Measurements from ENCODE around the gene IL12A. TPM values are rescaled to one million over a fixed set of nuclear protein-coding genes. Genes with fewer than 3 reads are reported as not detected.

The IL12A gene
- total RNA-seq, 4 donors from 2014 or later, result not detected

DNA sequence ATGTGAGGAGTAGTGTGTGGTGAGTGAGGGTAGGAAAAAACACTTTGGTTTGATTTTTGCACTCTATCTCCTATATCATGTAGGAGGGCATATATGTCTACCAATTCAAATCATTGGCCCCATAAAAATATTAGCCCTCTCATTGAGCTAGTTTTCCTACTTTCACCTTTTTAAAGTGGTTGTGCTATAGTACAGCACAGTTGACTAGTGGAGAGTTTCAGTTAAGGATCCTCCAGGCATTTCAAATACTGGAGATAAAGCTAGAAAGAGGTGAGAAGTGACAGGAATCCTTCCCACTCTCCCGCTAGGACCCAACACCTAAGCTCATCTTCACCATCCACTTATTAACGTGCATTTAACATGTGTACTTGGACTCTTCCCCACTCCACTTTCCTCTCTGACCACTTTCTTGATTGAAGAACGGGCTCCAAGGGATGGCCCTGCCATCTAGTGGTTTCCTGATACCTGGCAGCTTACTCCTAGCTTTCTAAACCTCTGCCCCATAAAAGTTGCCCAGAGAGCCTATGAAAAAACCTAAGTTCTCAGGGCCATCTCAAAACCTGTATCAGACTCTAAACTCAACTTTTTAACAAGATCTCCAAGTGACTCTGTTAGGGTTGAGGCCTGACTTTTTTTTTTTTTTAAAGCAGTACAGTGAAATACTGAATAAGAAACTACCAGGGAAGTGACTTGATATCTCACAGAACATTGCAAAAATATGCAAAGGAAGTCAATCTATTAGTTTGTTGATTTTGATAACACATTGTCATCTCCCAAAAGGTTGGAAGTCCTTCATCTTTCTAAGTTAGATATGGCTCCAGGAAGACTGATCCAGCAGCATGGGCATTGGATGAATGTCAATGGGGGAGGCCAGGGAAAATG is 17.9 kb downstream of the IL12A start:
- intact Hi-C loops (cut with DNase I; ENCODE audit: low total_unique reads) (loop anchor here (1.0 to 5.0 kb wide), 2 partner anchors 176 to 389 kb away; no protein-coding TSS in a partner anchor), in situ Hi-C loops (cut with MboI; ENCODE audit: low sequenced_read_pairs in 4 of 4) (loop anchor here in 3 of 4 donors (5.0 to 25.0 kb wide), 6 partner anchors 119 to 744 kb away; no protein-coding TSS in a partner anchor)

DNA sequence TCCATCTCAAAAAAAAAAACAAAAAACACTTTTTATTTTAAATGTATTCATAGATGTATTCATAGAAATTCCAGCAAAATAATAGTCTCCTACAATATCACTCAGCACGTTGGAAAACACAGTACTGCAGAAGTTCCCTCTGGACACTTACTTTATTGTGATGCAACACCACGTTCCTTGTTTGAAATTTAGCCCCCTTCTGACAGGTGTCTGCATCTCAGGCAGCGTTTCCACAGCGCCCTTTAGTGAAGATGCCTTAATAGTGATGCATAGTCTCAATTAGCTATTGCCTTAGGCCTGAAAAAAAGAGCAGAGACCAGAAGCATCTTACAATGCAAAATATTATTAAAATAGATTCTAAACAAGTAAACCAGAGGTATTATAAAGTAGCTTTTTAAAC is 20.3 kb downstream of the IL12A start:
- Histone ChIP-seq H3K36me3 (no peaks in the 10 kb centered on the region), H3K27me3 (no peaks in the 10 kb centered on the region), H3K4me1 (no peaks in the 10 kb centered on the region), H3K27ac (no peak overlapping the region), H3K9me3 (no peaks in the 10 kb centered on the region), H3K4me3 (no peak overlapping the region)
- no peak for ATAC-seq
- DNase-seq, result no peak
- intact Hi-C loops (cut with DNase I; ENCODE audit: low total_unique reads), result loop anchor here (5.0 kb wide), 1 partner anchor 392 kb away; no protein-coding TSS in a partner anchor
- no peak for TF ChIP-seq POLR2A (IDR thresholded peaks at IDR 0.05)
- TF ChIP-seq, protein P1, sequence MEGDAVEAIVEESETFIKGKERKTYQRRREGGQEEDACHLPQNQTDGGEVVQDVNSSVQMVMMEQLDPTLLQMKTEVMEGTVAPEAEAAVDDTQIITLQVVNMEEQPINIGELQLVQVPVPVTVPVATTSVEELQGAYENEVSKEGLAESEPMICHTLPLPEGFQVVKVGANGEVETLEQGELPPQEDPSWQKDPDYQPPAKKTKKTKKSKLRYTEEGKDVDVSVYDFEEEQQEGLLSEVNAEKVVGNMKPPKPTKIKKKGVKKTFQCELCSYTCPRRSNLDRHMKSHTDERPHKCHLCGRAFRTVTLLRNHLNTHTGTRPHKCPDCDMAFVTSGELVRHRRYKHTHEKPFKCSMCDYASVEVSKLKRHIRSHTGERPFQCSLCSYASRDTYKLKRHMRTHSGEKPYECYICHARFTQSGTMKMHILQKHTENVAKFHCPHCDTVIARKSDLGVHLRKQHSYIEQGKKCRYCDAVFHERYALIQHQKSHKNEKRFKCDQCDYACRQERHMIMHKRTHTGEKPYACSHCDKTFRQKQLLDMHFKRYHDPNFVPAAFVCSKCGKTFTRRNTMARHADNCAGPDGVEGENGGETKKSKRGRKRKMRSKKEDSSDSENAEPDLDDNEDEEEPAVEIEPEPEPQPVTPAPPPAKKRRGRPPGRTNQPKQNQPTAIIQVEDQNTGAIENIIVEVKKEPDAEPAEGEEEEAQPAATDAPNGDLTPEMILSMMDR (IDR thresholded peaks at IDR 0.05 in 4 of 5, conservative IDR thresholded peaks at IDR 0.05 in 1 of 5), result no peak
- in situ Hi-C loops (cut with MboI; ENCODE audit: low sequenced_read_pairs in 4 of 4), result loop anchor here in 3 of 4 donors (5.0 to 25.0 kb wide), 6 partner anchors 122 to 747 kb away; no protein-coding TSS in a partner anchor

More for the DNA sequence above, 17.9 kb downstream of the IL12A start:
- H3K36me3 ChIP-seq, result no peaks in the 10 kb centered on the region
- ATAC-seq (peak; percentile 86 to 90), DNase-seq (peak; percentile 7 to 27)
- H3K9me3 ChIP-seq, result no peaks in the 10 kb centered on the region
- peaks cover 0 to 4% of the 10 kb centered on the region in 2 donors for H3K4me1 ChIP-seq
- H3K27me3 ChIP-seq, result no peaks in the 10 kb centered on the region
- TF ChIP-seq POLR2A (IDR thresholded peaks at IDR 0.05), result no peak
- TF ChIP-seq, protein P1 (IDR thresholded peaks at IDR 0.05 in 4 of 5, conservative IDR thresholded peaks at IDR 0.05 in 1 of 5), result peak; percentile 62 to 86 (median 68)
- H3K4me3 ChIP-seq, result no peak overlapping the region
- H3K27ac ChIP-seq, result no peak overlapping the region

DNA sequence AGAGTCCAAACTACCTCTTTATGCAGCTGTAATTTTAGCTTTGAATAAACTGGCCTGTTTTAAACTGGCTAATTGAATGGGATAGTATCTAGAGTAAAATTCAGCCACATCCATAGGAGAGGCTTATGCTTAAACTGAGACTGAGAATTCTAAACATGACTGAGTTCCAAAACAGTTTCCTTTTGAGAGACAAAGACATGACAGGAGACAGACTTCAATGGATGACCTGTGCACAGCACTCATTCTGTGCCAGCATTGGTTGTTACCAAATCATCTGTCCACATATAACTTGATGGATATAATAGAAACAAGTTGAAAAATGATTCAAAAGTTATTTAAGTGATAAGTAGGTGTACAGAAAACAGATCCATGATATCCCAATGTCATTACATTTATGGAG is 20.9 kb downstream of the IL12A start:
- ATAC-seq, result no peak
- no peaks in the 10 kb centered on the region for H3K4me1 ChIP-seq
- in situ Hi-C loops (cut with MboI; ENCODE audit: low sequenced_read_pairs in 4 of 4) (loop anchor here in 3 of 4 donors (5.0 to 25.0 kb wide), 6 partner anchors 122 to 747 kb away; no protein-coding TSS in a partner anchor), intact Hi-C loops (cut with DNase I; ENCODE audit: low total_unique reads) (loop anchor here (5.0 kb wide), 1 partner anchor 392 kb away; no protein-coding TSS in a partner anchor)
- DNase-seq, result no peak
- no peaks in the 10 kb centered on the region for H3K27me3 ChIP-seq
- no peaks in the 10 kb centered on the region for H3K36me3 ChIP-seq
- no peak for TF ChIP-seq POLR2A (IDR thresholded peaks at IDR 0.05)
- TF ChIP-seq, protein P1 (IDR thresholded peaks at IDR 0.05 in 4 of 5, conservative IDR thresholded peaks at IDR 0.05 in 1 of 5), result no peak
- H3K4me3 ChIP-seq, result no peak overlapping the region
- H3K9me3 ChIP-seq, result no peaks in the 10 kb centered on the region
- no peak overlapping the region for H3K27ac ChIP-seq

DNA sequence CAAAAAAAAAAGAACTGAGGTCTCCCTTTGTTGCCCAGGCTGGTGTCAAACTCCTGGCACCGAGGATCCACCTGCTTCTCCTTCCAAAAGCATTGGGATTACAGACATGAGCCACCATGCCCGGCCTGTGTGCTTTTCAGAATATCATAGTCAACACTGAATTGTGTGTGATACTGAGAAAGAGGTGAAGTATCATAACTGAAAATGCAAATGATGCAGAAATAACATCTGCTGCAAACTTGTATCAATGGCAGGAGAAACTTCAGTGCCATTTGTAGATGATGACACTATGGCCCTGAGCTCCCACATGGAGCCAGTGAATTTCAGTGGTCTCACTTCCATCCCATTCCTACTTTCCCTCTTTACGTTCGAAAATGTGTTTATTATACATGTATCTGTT is 21.9 kb downstream of the IL12A start:
- intact Hi-C loops (cut with DNase I; ENCODE audit: low total_unique reads), result no loop called here
- no peak for ATAC-seq
- in situ Hi-C loops (cut with MboI; ENCODE audit: low sequenced_read_pairs in 4 of 4), result loop anchor here in 2 of 4 donors (25.0 kb wide), 2 partner anchors 123 to 748 kb away; no protein-coding TSS in a partner anchor

More for the DNA sequence above, 21.9 kb downstream of the IL12A start:
- H3K27me3 ChIP-seq, result no peaks in the 10 kb centered on the region
- H3K9me3 ChIP-seq, result no peaks in the 10 kb centered on the region
- no peak for DNase-seq
- H3K36me3 ChIP-seq, result no peaks in the 10 kb centered on the region
- H3K27ac ChIP-seq, result no peak overlapping the region
- H3K4me1 ChIP-seq, result no peaks in the 10 kb centered on the region
- no peak for TF ChIP-seq POLR2A (IDR thresholded peaks at IDR 0.05)
- TF ChIP-seq, protein P1 (IDR thresholded peaks at IDR 0.05 in 4 of 5, conservative IDR thresholded peaks at IDR 0.05 in 1 of 5), result no peak
- no peak overlapping the region for H3K4me3 ChIP-seq

Data from gastrocnemius medialis (tissue), 4 donors.